T-helper 2 cell treated with Interferon-gamma antibody and Interleukin-4, amounts not matched to agents 5 μg/mL and 100 μg/mL, for 36 hours (primary cell): ENCODE measurements around the gene KRTAP2-4.
"Not testable (repeated sequence)": the region's sequence is repeated elsewhere in the genome, so short reads cannot be mapped to it uniquely, and the experiment has no call there.

Source experiments
- DNase-seq: peaks from one replicate; pipeline ENCODE4 v3.0.0; 2021; ENCODE audit warnings: low spot score
- H3K27ac Mint-ChIP-seq: one replicate; pipeline ENCODE4 v1.8.0; 2021; ENCODE audit warnings: mild to moderate bottlenecking, mixed read lengths
- H3K27me3 Mint-ChIP-seq: one replicate; pipeline ENCODE4 v1.8.0; 2021; ENCODE audit warnings: low read depth, mixed read lengths
- H3K36me3 Mint-ChIP-seq: one replicate; pipeline ENCODE4 v1.8.0; 2021; ENCODE audit warnings: low read depth, mixed read lengths
- H3K4me1 Mint-ChIP-seq: one replicate; pipeline ENCODE4 v1.8.0; 2021; ENCODE audit warnings: low read depth, mixed read lengths
- H3K4me3 Mint-ChIP-seq: one replicate; pipeline ENCODE4 v1.8.0; 2022; ENCODE audit warnings: mild to moderate bottlenecking, moderate library complexity, mixed read lengths
- H3K9me3 Mint-ChIP-seq: one replicate; pipeline ENCODE4 v1.8.0; 2021; ENCODE audit warnings: mixed read lengths

Gene KRTAP2-4

GRCh38 chr17:41088760-41089352 is 23.2 kb upstream of the KRTAP2-4 start:
- H3K4me3 Mint-ChIP-seq, H3K27me3 Mint-ChIP-seq, H3K36me3 Mint-ChIP-seq, H3K9me3 Mint-ChIP-seq, H3K4me1 Mint-ChIP-seq, DNase-seq, H3K27ac Mint-ChIP-seq: not testable (repeated sequence)

- not testable (repeated sequence) for H3K27ac Mint-ChIP-seq, DNase-seq, H3K4me3 Mint-ChIP-seq, H3K36me3 Mint-ChIP-seq, H3K27me3 Mint-ChIP-seq, H3K9me3 Mint-ChIP-seq, H3K4me1 Mint-ChIP-seq
Observed at GRCh38 chr17:41084100-41084856, 18.6 kb upstream of the KRTAP2-4 start, which contains the start of gene KRTAP4-7. Gene KRTAP4-7 (plus strand): TSS chr17:41084150. CDS start chr17:41084207, 57 bp downstream.

- H3K36me3 Mint-ChIP-seq, H3K4me3 Mint-ChIP-seq, H3K4me1 Mint-ChIP-seq, DNase-seq, H3K27ac Mint-ChIP-seq, H3K9me3 Mint-ChIP-seq, H3K27me3 Mint-ChIP-seq: not testable (repeated sequence)
Observed at GRCh38 chr17:41083427-41083826, 17.7 kb upstream of the KRTAP2-4 start.

GRCh38 chr17:41082626-41083025 is 16.9 kb upstream of the KRTAP2-4 start:
- Mint-ChIP-seq H3K27ac (no peak overlapping the region), H3K4me3 (no peak overlapping the region), H3K4me1 (no peaks in the 10 kb centered on the region), H3K27me3 (peaks cover 8% of the 10 kb centered on the region), H3K36me3 (no peaks in the 10 kb centered on the region), H3K9me3 (no peaks in the 10 kb centered on the region)
- no peak for DNase-seq

GRCh38 chr17:41076788-41077187 is 11.1 kb upstream of the KRTAP2-4 start:
- Mint-ChIP-seq H3K27me3 (peaks cover 11% of the 10 kb centered on the region), H3K36me3 (no peaks in the 10 kb centered on the region), H3K27ac (no peak overlapping the region), H3K4me3 (no peak overlapping the region), H3K9me3 (no peaks in the 10 kb centered on the region), H3K4me1 (no peaks in the 10 kb centered on the region)
- no peak for DNase-seq

- no peaks in the 10 kb centered on the region for H3K4me1 Mint-ChIP-seq
- no peaks in the 10 kb centered on the region for H3K36me3 Mint-ChIP-seq
- H3K27ac Mint-ChIP-seq, result no peak overlapping the region
- H3K27me3 Mint-ChIP-seq, result peaks cover 11% of the 10 kb centered on the region
- DNase-seq, result no peak
- H3K4me3 Mint-ChIP-seq, result no peak overlapping the region
- H3K9me3 Mint-ChIP-seq, result no peaks in the 10 kb centered on the region
Observed at GRCh38 chr17:41073676-41074075, 8.0 kb upstream of the KRTAP2-4 start.

GRCh38 chr17:41071606-41072360 is 6.1 kb upstream of the KRTAP2-4 start:
- Mint-ChIP-seq H3K27ac (no peak overlapping the region), H3K9me3 (no peaks in the 10 kb centered on the region), H3K27me3 (peaks cover 9% of the 10 kb centered on the region)

GRCh38 chr17:41069031-41069430 is 3.4 kb upstream of the KRTAP2-4 start:
- Mint-ChIP-seq H3K9me3 (no peaks in the 10 kb centered on the region), H3K4me1 (no peaks in the 10 kb centered on the region), H3K36me3 (no peaks in the 10 kb centered on the region), H3K4me3 (no peak overlapping the region), H3K27me3 (peaks cover 2% of the 10 kb centered on the region), H3K27ac (no peak overlapping the region)
- DNase-seq, result no peak

More at GRCh38 chr17:41071606-41072360, 6.1 kb upstream of the KRTAP2-4 start:
- H3K4me1 Mint-ChIP-seq, result no peaks in the 10 kb centered on the region
- H3K4me3 Mint-ChIP-seq, result no peak overlapping the region
- H3K36me3 Mint-ChIP-seq, result no peaks in the 10 kb centered on the region
- DNase-seq, result no peak

- DNase-seq, result no peak
- Mint-ChIP-seq H3K4me3 (no peak overlapping the region), H3K27ac (no peak overlapping the region), H3K4me1 (no peaks in the 10 kb centered on the region), H3K27me3 (peaks cover 2% of the 10 kb centered on the region), H3K9me3 (no peaks in the 10 kb centered on the region), H3K36me3 (no peaks in the 10 kb centered on the region)
Observed at GRCh38 chr17:41067281-41067680, 1.6 kb upstream of the KRTAP2-4 start.

GRCh38 chr17:41065016-41065689 is 526 bp downstream of the KRTAP2-4 start:
- H3K27me3 Mint-ChIP-seq, result peaks cover 16% of the 10 kb centered on the region
- not testable (repeated sequence) for H3K9me3 Mint-ChIP-seq, H3K4me1 Mint-ChIP-seq, H3K4me3 Mint-ChIP-seq, H3K27ac Mint-ChIP-seq, H3K36me3 Mint-ChIP-seq, DNase-seq

- no peak overlapping the region for H3K4me3 Mint-ChIP-seq
- H3K27me3 Mint-ChIP-seq, result peaks cover 19% of the 10 kb centered on the region
- no peaks in the 10 kb centered on the region for H3K9me3 Mint-ChIP-seq
- no peaks in the 10 kb centered on the region for H3K4me1 Mint-ChIP-seq
- no peak overlapping the region for H3K27ac Mint-ChIP-seq
- no peaks in the 10 kb centered on the region for H3K36me3 Mint-ChIP-seq
- DNase-seq, result no peak
Observed at GRCh38 chr17:41064301-41064700, 1.4 kb downstream of the KRTAP2-4 start.

GRCh38 chr17:41063449-41063848 is 2.2 kb downstream of the KRTAP2-4 start:
- no peak for DNase-seq
- Mint-ChIP-seq H3K9me3 (no peaks in the 10 kb centered on the region), H3K27ac (no peak overlapping the region), H3K4me1 (no peaks in the 10 kb centered on the region), H3K36me3 (no peaks in the 10 kb centered on the region), H3K4me3 (no peak overlapping the region), H3K27me3 (peaks cover 26% of the 10 kb centered on the region)

GRCh38 chr17:41061964-41062363 is 3.7 kb downstream of the KRTAP2-4 start:
- no peaks in the 10 kb centered on the region for H3K4me1 Mint-ChIP-seq
- H3K9me3 Mint-ChIP-seq, result peaks cover 6% of the 10 kb centered on the region
- no peak overlapping the region for H3K27ac Mint-ChIP-seq
- no peak for DNase-seq
- peaks cover 29% of the 10 kb centered on the region for H3K27me3 Mint-ChIP-seq
- no peak overlapping the region for H3K4me3 Mint-ChIP-seq
- H3K36me3 Mint-ChIP-seq, result no peaks in the 10 kb centered on the region
